HEK293T (cell line): ENCODE measurements around the gene FCMR.

Experiments
- ARNT ChIP-seq: fragments of 450-650 bp; IDR thresholded peaks from 2 replicates; pipeline ENCODE4 v1.6.1; 2017; ENCODE audit warnings: mild to moderate bottlenecking
- BHLHE40 ChIP-seq: fragments of 450-650 bp; IDR thresholded peaks from 2 replicates; pipeline ENCODE4 v1.6.1; 2016; ENCODE audit warnings: mild to moderate bottlenecking, moderate library complexity, borderline replicate concordance
- CTBP1 ChIP-seq: fragments of 450-650 bp; IDR thresholded peaks from 2 replicates; pipeline ENCODE4 v1.6.1; 2016; ENCODE audit warnings: borderline replicate concordance
- ELF4 ChIP-seq: fragments of 450-650 bp; IDR thresholded peaks from 2 replicates; pipeline ENCODE4 v1.6.1; 2017; ENCODE audit warnings: antibody characterized with exemption
- FOXA1 ChIP-seq: fragments of 450-650 bp; IDR thresholded peaks from 2 replicates; pipeline ENCODE4 v1.6.1; 2016; ENCODE audit warnings: mild to moderate bottlenecking
- FOXK2 ChIP-seq: fragments of 450-650 bp; IDR thresholded peaks from 2 replicates; pipeline ENCODE4 v1.6.1; 2016; ENCODE audit warnings: mild to moderate bottlenecking
- FOXM1 ChIP-seq: fragments of 450-650 bp; IDR thresholded peaks from 2 replicates; pipeline ENCODE4 v1.6.1; 2017; ENCODE audit warnings: mild to moderate bottlenecking, borderline replicate concordance
- HDGF ChIP-seq: fragments of 450-650 bp; IDR thresholded peaks from 2 replicates; pipeline ENCODE4 v1.6.1; 2017; ENCODE audit warnings: antibody characterized with exemption, borderline replicate concordance
- LEF1 ChIP-seq: fragments of 450-650 bp; IDR thresholded peaks from 2 replicates; pipeline ENCODE4 v1.6.1; 2017; ENCODE audit warnings: mild to moderate bottlenecking, borderline replicate concordance
- NFRKB ChIP-seq: fragments of 450-650 bp; IDR thresholded peaks from 2 replicates; pipeline ENCODE4 v1.6.1; 2016; ENCODE audit warnings: mild to moderate bottlenecking, moderate library complexity
- SP1 ChIP-seq: fragments of 450-650 bp; IDR thresholded peaks from 2 replicates; pipeline ENCODE4 v1.6.1; 2017
- SUZ12 ChIP-seq: fragments of 450-650 bp; IDR thresholded peaks from 2 replicates; pipeline ENCODE4 v1.6.1; 2016; ENCODE audit warnings: mild to moderate bottlenecking
- TARDBP ChIP-seq: fragments of 450-650 bp; IDR thresholded peaks from 2 replicates; pipeline ENCODE4 v1.6.1; 2016
- ZNF384 ChIP-seq: fragments of 450-650 bp; IDR thresholded peaks from 2 replicates; pipeline ENCODE4 v1.6.1; 2016

GRCh38 chr1:206880314-206880713 is 41.4 kb downstream of the FCMR start:
- TF ChIP-seq SP1, result no peak
- TF ChIP-seq NFRKB, result no peak
- TF ChIP-seq ARNT, result no peak
- no peak for TF ChIP-seq ZNF384
- TF ChIP-seq BHLHE40, result no peak
- no peak for TF ChIP-seq FOXK2
- no peak for TF ChIP-seq ELF4
- TF ChIP-seq CTBP1, result no peak
- TF ChIP-seq FOXM1, result no peak
- TF ChIP-seq TARDBP, result no peak
- no peak for TF ChIP-seq HDGF
- TF ChIP-seq SUZ12, result no peak
- no peak for TF ChIP-seq FOXA1
- no peak for TF ChIP-seq LEF1
